ENCODE data around the gene KANK3.
"Not testable (repeated sequence)": the region's sequence is repeated elsewhere in the genome, so short reads cannot be mapped to it uniquely, and the experiment has no call there.

KANK3 gene

GRCh38 chr19:8337728-8338127, 5.3 kb downstream of the KANK3 start:
- DNase-seq (ENCODE audit: low read depth) = no peak

- DNase-seq (ENCODE audit: low read depth) = no peak
Observed at GRCh38 chr19:8336660-8337059, 6.4 kb downstream of the KANK3 start.

GRCh38 chr19:8336072-8336569, 6.9 kb downstream of the KANK3 start:
- DNase-seq (ENCODE audit: low read depth) = no peak

- DNase-seq (ENCODE audit: low read depth) = no peak
Observed at GRCh38 chr19:8335343-8336071, 7.6 kb downstream of the KANK3 start.

GRCh38 chr19:8334458-8335342, 8.4 kb downstream of the KANK3 start:
- no peak for DNase-seq (ENCODE audit: low read depth)

- DNase-seq (ENCODE audit: low read depth) = no peak
Observed at GRCh38 chr19:8333767-8334457, 9.2 kb downstream of the KANK3 start.

GRCh38 chr19:8332976-8333766, 9.9 kb downstream of the KANK3 start:
- no peak for DNase-seq (ENCODE audit: low read depth)

GRCh38 chr19:8331263-8331845, 11.7 kb downstream of the KANK3 start:
- no peak for DNase-seq (ENCODE audit: low read depth)

- DNase-seq (ENCODE audit: low read depth) = no peak
Observed at GRCh38 chr19:8329996-8330395, 13.1 kb downstream of the KANK3 start.

GRCh38 chr19:8325454-8325853, 17.6 kb downstream of the KANK3 start:
- DNase-seq (ENCODE audit: low read depth) = no peak

GRCh38 chr19:8324186-8325050, 18.6 kb downstream of the KANK3 start:
- no peak for DNase-seq (ENCODE audit: low read depth)

GRCh38 chr19:8323781-8324185, 19.3 kb downstream of the KANK3 start:
- DNase-seq (ENCODE audit: low read depth) = no peak

- no peak for DNase-seq (ENCODE audit: low read depth)
Observed at GRCh38 chr19:8322638-8322997, 20.4 kb downstream of the KANK3 start.

- no peak for DNase-seq (ENCODE audit: low read depth)
Observed at GRCh38 chr19:8321986-8322637, 20.9 kb downstream of the KANK3 start.

- DNase-seq (ENCODE audit: low read depth) = peak; percentile 93
Observed at GRCh38 chr19:8321067-8321985, 21.7 kb downstream of the KANK3 start, which contains the start of the genes NDUFA7 and RPS28. Gene NDUFA7 (minus strand): TSS chr19:8321375. CDS start chr19:8321358, 17 bp downstream. Gene RPS28 (plus strand): TSS chr19:8321496. CDS start chr19:8321531, 35 bp downstream.

- DNase-seq (ENCODE audit: low read depth) = no peak
Observed at GRCh38 chr19:8320564-8321066, 22.4 kb downstream of the KANK3 start.

- DNase-seq (ENCODE audit: low read depth) = no peak
Observed at GRCh38 chr19:8319807-8320520, 23.1 kb downstream of the KANK3 start.

GRCh38 chr19:8318835-8319234, 24.2 kb downstream of the KANK3 start:
- not testable (repeated sequence) for DNase-seq (ENCODE audit: low read depth)

Data from CMK (cell line).